ENCODE results near the gene VSTM4. TPM values are rescaled to one million over a fixed set of nuclear protein-coding genes. Genes with fewer than 3 reads are reported as not detected.

VSTM4 gene
- total and polyA plus RNA-seq, 2 experiments from 2014 or later, result 0.21 to 0.66 TPM

- TF ChIP-seq ZNF462 (CRISPR knock-in tag; IDR thresholded peaks at IDR 0.05), result no peak
- no peak for TF ChIP-seq EZH2 (IDR thresholded peaks at IDR 0.05; ENCODE audit: low read depth, unreplicated experiment)
- TF ChIP-seq POLR2AphosphoS5 (IDR thresholded peaks at IDR 0.05; ENCODE audit: low read depth), result no peak
- TF ChIP-seq EZH2phosphoT487 (IDR thresholded peaks at IDR 0.05; ENCODE audit: unreplicated experiment), result no peak
- no peak for TF ChIP-seq STAT1 (IDR thresholded peaks at IDR 0.05; ENCODE audit: unreplicated experiment)
- TF ChIP-seq ZNF114 (CRISPR knock-in tag; IDR thresholded peaks at IDR 0.05), result no peak
- TF ChIP-seq CREB1 (CRISPR knock-in tag; IDR thresholded peaks at IDR 0.05; ENCODE audit: low read depth), result no peak
- no peak for TF ChIP-seq CTCF (conservative IDR thresholded peaks at IDR 0.05; ENCODE audit: low read depth in 2 of 2)
- no peak for TF ChIP-seq NANOG (IDR thresholded peaks at IDR 0.05; ENCODE audit: borderline replicate concordance)
Measured at GRCh38 chr10:49152037-49152436, 36.7 kb upstream of the VSTM4 start (continued).

Measured in GM23338 (cell line).